GM23338 (cell line): Measurements from ENCODE around the gene ZP2. TPM values are rescaled to one million over a fixed set of nuclear protein-coding genes. Genes with fewer than 3 reads are reported as not detected.
"Not testable (repeated sequence)": the region's sequence is repeated elsewhere in the genome, so short reads cannot be mapped to it uniquely, and the experiment has no call there.

Source experiments
- ATAC-seq: fragments of 200-7000 bp; cut with Tn5 transposase; 3 replicates; pipeline ENCODE4 v1.9.1; 2020
- DNase-seq: peaks from one replicate; pipeline ENCODE4 v3.0.0-alpha.2; 2015; ENCODE audit warnings: low spot score
- H2AFZ ChIP-seq: fragments of 200-600 bp; sonication (generic); 2 replicates; pipeline ENCODE4 v1.8.0; 2016; ENCODE audit warnings: antibody characterized with exemption, mild to moderate bottlenecking, moderate library complexity
- H3F3A ChIP-seq: fragments of 200-600 bp; sonication (generic); replicated peaks from 2 replicates; pipeline ENCODE4 v1.8.0; 2017; ENCODE audit warnings: antibody characterized with exemption, mixed run types, low read depth
- H3K27ac ChIP-seq: fragments of 200-600 bp; sonication (generic); 2 replicates; pipeline ENCODE4 v1.6.1; 2016; ENCODE audit warnings: low read depth
- H3K27me3 ChIP-seq: fragments of 200-600 bp; sonication (generic); 2 replicates; pipeline ENCODE4 v1.8.0; 2016; ENCODE audit warnings: mild to moderate bottlenecking, mixed run types, moderate library complexity; ENCODE audit not compliant: insufficient read depth
- H3K36me3 ChIP-seq: fragments of 200-600 bp; sonication (generic); 2 replicates; pipeline ENCODE4 v1.8.0; 2016; ENCODE audit warnings: mild to moderate bottlenecking; ENCODE audit not compliant: insufficient read depth
- H3K4me1 ChIP-seq: fragments of 200-600 bp; sonication (generic); 2 replicates; pipeline ENCODE4 v1.8.0; 2016; ENCODE audit warnings: mild to moderate bottlenecking, moderate library complexity; ENCODE audit not compliant: insufficient read depth
- H3K4me2 ChIP-seq: fragments of 200-600 bp; sonication (generic); 2 replicates; pipeline ENCODE4 v1.7.1; 2017; ENCODE audit warnings: mixed run types
- H3K4me3 ChIP-seq: fragments of 200-600 bp; sonication (generic); 2 replicates; pipeline ENCODE4 v1.6.1; 2016; ENCODE audit warnings: mixed run types
- H3K79me2 ChIP-seq: fragments of 200-600 bp; sonication (generic); replicated peaks from 2 replicates; pipeline ENCODE4 v1.8.0; 2017; ENCODE audit warnings: mild to moderate bottlenecking; ENCODE audit not compliant: insufficient read depth
- H3K9me2 ChIP-seq: fragments of 200-600 bp; sonication (generic); 2 replicates; pipeline ENCODE4 v1.8.0; 2017; ENCODE audit not compliant: insufficient read depth
- H4K20me1 ChIP-seq: fragments of 200-600 bp; sonication (generic); replicated peaks from 2 replicates; pipeline ENCODE4 v1.8.0; 2017; ENCODE audit warnings: mild to moderate bottlenecking; ENCODE audit not compliant: insufficient read depth
- H3K27ac Mint-ChIP-seq: 2 replicates; pipeline ENCODE4 v1.8.0; 2020; ENCODE audit warnings: inconsistent platforms, mild to moderate bottlenecking, moderate library complexity, mixed read lengths
- H3K27me3 Mint-ChIP-seq: 3 replicates; pipeline ENCODE4 v1.8.0; 2022; ENCODE audit warnings: low read depth, mild to moderate bottlenecking, moderate library complexity, mixed read lengths, inconsistent platforms; ENCODE audit not compliant: insufficient read depth, poor library complexity
- H3K36me3 Mint-ChIP-seq: 3 replicates; pipeline ENCODE4 v1.8.0; 2021; ENCODE audit warnings: low read depth, mild to moderate bottlenecking, inconsistent platforms, moderate library complexity, mixed read lengths
- H3K4me1 Mint-ChIP-seq: 3 replicates; pipeline ENCODE4 v1.8.0; 2020; ENCODE audit warnings: mild to moderate bottlenecking, inconsistent platforms, mixed read lengths
- H3K4me3 Mint-ChIP-seq: 3 replicates; pipeline ENCODE4 v1.8.0; 2021; ENCODE audit warnings: moderate library complexity, mild to moderate bottlenecking, inconsistent platforms, mixed read lengths
- H3K9me3 Mint-ChIP-seq: 3 replicates; pipeline ENCODE4 v1.8.0; 2020; ENCODE audit warnings: moderate library complexity, mild to moderate bottlenecking, inconsistent platforms, mixed read lengths
- CREB1 ChIP-seq: fragments of 250-450 bp; sonication (Bioruptor Pico); IDR thresholded peaks from 2 replicates; pipeline ENCODE4 v1.5.0; 2020; ENCODE audit warnings: low read depth, mild to moderate bottlenecking, moderate library complexity
- CTCF ChIP-seq, 2 experiments: fragments of 200-600 bp in 1 of 2; sonication (generic) in 1 of 2; conservative IDR thresholded peaks; 2 replicates each; pipeline versions ENCODE4 v1.5.1 to v1.6.1; 2016 to 2017; ENCODE audit warnings: antibody characterized with exemption in 2 of 2, low read depth in 2 of 2, mild to moderate bottlenecking in 2 of 2, moderate library complexity in 1 of 2
- EZH2phosphoT487 ChIP-seq: fragments of 200-600 bp; sonication (generic); IDR thresholded peaks from one replicate; pipeline ENCODE4 v1.8.1; 2018; ENCODE audit warnings: antibody characterized with exemption; ENCODE audit not compliant: unreplicated experiment
- NANOG ChIP-seq: IDR thresholded peaks from 2 replicates; pipeline ENCODE4 v1.6.1; 2016; ENCODE audit warnings: antibody characterized with exemption, borderline replicate concordance
- POLR2AphosphoS5 ChIP-seq: IDR thresholded peaks from 2 replicates; pipeline ENCODE4 v1.6.1; 2016; ENCODE audit warnings: antibody characterized with exemption, low read depth
- polyA plus RNA-seq: library from polyadenylated mRNA; unstranded; fragments of >200 nt; fragmentation: Nextera tagmentation; extraction: Ambion mirVana; gene quantifications from 2 replicates; pipeline ENCODE4 v1.2.1, GENCODE V29; 2016
- total RNA-seq: library from RNA; depleted of rRNA; stranded (reverse); fragments of >200 nt; shearing (Covaris generic); gene quantifications from 2 replicates; pipeline ENCODE4 v1.2.3, GENCODE V29; 2014
- TF ChIP-seq, protein P1 (sequence below): fragments of 250-450 bp; sonication (Bioruptor Pico); IDR thresholded peaks from 2 replicates; pipeline ENCODE4 v1.5.0; 2020; ENCODE audit warnings: mild to moderate bottlenecking, moderate library complexity

The ZP2 gene
- total and polyA plus RNA-seq, 2 experiments from 2014 or later = not detected

DNA sequence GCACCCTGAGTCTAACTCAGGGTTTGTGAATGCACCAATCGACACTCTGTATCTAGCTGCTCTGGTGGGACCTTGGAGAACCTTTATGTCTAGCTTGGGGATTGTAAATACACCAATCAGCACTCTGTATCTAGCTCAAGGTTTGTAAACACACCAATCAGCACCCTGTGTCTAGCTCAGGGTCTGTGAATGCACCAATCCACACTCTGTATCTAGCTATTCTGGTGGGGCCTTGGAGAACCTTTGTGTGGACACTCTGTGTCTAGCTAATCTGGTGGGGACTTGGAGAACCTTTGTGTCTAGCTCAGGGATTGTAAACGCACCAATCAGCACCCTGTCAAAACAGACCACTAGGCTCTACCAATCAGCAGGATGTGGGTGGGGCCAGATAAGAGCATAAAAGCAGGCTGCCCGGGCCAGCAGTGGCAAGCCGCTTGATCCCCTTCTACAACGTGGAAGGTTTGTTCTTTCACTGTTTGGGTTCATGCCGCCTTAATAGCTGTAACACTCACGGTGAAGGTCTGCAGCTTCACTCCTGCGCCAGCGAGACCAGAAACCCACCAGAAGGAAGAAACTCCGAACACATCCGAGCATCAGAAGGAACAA, 58.1 kb downstream of the ZP2 start:
- H3K27ac Mint-ChIP-seq, H3K27ac ChIP-seq, ATAC-seq, H3K36me3 ChIP-seq, H2AFZ ChIP-seq, H3K4me3 Mint-ChIP-seq, H3K27me3 Mint-ChIP-seq, H3K79me2 ChIP-seq, H3K9me3 Mint-ChIP-seq, H3K4me1 Mint-ChIP-seq, H3K36me3 Mint-ChIP-seq, H3K9me2 ChIP-seq, H3K4me2 ChIP-seq, H3F3A ChIP-seq, H4K20me1 ChIP-seq, H3K4me1 ChIP-seq: not testable (repeated sequence)
- Histone ChIP-seq H3K27me3 (peaks cover 15% of the 10 kb centered on the region), H3K4me3 (peak overlapping the region; percentile 45; the same call in 1 of the 2 replicates)
- DNase-seq = peak; percentile 21

GRCh38 chr16:21152160-21153030, 59.0 kb downstream of the ZP2 start:
- TF ChIP-seq POLR2AphosphoS5 = peak; percentile 37; the same call in 1 of the 2 replicates
- not testable (repeated sequence) for H3K9me2 ChIP-seq, ATAC-seq, H3K36me3 ChIP-seq, H3K9me3 Mint-ChIP-seq, H3K27me3 Mint-ChIP-seq, H3K4me1 Mint-ChIP-seq, H3K36me3 Mint-ChIP-seq, H3K4me1 ChIP-seq, H3K79me2 ChIP-seq, H3K27me3 ChIP-seq, H3K27ac Mint-ChIP-seq, H3F3A ChIP-seq, H3K4me3 Mint-ChIP-seq, H3K27ac ChIP-seq, H4K20me1 ChIP-seq
- peak overlapping the region; percentile 98 for H2AFZ ChIP-seq
- peak overlapping the region; percentile 45 for H3K4me3 ChIP-seq
- peak; percentile 53 for DNase-seq
- H3K4me2 ChIP-seq = peak overlapping the region; percentile 74

GRCh38 chr16:21150375-21151001, 60.9 kb downstream of the ZP2 start, which contains the start of gene DNAH3:
TSS of gene DNAH3 (minus strand) at chr16:21150846. CDS start at chr16:21150319, 527 bp downstream.
- Mint-ChIP-seq H3K4me1 (no peaks in the 10 kb centered on the region), H3K4me3 (no peak within 1 kb of the TSS), H3K36me3 (no peaks in the 10 kb centered on the region; the same call in 2 of the 3 replicates), H3K27ac (no peak within 1 kb of the TSS), H3K27me3 (peaks cover 7% of the 10 kb centered on the region), H3K9me3 (no peaks in the 10 kb centered on the region; the same call in 2 of the 3 replicates)
- H3K79me2 ChIP-seq = no peaks in the 10 kb centered on the region
- H3K9me2 ChIP-seq = no peaks in the 10 kb centered on the region
- H3K27me3 ChIP-seq = peaks cover 5% of the 10 kb centered on the region
- 0 out of 2 replicates have a peak within 1 kb of the TSS, but pooled peaks have one; percentile 45 for H3K4me3 ChIP-seq
- H3K27ac ChIP-seq = no peak within 1 kb of the TSS
- H3K4me1 ChIP-seq = no peaks in the 10 kb centered on the region
- H3F3A ChIP-seq = no peaks in the 10 kb centered on the region
- no peaks in the 10 kb centered on the region for H3K36me3 ChIP-seq
- H4K20me1 ChIP-seq = no peaks in the 10 kb centered on the region
- H2AFZ ChIP-seq = peak within 1 kb of the TSS; percentile 98
- ATAC-seq (no peak), DNase-seq (no peak)
- H3K4me2 ChIP-seq = no peak within 1 kb of the TSS
- TF ChIP-seq CREB1 (CRISPR knock-in tag) = no peak
- TF ChIP-seq, protein P1, sequence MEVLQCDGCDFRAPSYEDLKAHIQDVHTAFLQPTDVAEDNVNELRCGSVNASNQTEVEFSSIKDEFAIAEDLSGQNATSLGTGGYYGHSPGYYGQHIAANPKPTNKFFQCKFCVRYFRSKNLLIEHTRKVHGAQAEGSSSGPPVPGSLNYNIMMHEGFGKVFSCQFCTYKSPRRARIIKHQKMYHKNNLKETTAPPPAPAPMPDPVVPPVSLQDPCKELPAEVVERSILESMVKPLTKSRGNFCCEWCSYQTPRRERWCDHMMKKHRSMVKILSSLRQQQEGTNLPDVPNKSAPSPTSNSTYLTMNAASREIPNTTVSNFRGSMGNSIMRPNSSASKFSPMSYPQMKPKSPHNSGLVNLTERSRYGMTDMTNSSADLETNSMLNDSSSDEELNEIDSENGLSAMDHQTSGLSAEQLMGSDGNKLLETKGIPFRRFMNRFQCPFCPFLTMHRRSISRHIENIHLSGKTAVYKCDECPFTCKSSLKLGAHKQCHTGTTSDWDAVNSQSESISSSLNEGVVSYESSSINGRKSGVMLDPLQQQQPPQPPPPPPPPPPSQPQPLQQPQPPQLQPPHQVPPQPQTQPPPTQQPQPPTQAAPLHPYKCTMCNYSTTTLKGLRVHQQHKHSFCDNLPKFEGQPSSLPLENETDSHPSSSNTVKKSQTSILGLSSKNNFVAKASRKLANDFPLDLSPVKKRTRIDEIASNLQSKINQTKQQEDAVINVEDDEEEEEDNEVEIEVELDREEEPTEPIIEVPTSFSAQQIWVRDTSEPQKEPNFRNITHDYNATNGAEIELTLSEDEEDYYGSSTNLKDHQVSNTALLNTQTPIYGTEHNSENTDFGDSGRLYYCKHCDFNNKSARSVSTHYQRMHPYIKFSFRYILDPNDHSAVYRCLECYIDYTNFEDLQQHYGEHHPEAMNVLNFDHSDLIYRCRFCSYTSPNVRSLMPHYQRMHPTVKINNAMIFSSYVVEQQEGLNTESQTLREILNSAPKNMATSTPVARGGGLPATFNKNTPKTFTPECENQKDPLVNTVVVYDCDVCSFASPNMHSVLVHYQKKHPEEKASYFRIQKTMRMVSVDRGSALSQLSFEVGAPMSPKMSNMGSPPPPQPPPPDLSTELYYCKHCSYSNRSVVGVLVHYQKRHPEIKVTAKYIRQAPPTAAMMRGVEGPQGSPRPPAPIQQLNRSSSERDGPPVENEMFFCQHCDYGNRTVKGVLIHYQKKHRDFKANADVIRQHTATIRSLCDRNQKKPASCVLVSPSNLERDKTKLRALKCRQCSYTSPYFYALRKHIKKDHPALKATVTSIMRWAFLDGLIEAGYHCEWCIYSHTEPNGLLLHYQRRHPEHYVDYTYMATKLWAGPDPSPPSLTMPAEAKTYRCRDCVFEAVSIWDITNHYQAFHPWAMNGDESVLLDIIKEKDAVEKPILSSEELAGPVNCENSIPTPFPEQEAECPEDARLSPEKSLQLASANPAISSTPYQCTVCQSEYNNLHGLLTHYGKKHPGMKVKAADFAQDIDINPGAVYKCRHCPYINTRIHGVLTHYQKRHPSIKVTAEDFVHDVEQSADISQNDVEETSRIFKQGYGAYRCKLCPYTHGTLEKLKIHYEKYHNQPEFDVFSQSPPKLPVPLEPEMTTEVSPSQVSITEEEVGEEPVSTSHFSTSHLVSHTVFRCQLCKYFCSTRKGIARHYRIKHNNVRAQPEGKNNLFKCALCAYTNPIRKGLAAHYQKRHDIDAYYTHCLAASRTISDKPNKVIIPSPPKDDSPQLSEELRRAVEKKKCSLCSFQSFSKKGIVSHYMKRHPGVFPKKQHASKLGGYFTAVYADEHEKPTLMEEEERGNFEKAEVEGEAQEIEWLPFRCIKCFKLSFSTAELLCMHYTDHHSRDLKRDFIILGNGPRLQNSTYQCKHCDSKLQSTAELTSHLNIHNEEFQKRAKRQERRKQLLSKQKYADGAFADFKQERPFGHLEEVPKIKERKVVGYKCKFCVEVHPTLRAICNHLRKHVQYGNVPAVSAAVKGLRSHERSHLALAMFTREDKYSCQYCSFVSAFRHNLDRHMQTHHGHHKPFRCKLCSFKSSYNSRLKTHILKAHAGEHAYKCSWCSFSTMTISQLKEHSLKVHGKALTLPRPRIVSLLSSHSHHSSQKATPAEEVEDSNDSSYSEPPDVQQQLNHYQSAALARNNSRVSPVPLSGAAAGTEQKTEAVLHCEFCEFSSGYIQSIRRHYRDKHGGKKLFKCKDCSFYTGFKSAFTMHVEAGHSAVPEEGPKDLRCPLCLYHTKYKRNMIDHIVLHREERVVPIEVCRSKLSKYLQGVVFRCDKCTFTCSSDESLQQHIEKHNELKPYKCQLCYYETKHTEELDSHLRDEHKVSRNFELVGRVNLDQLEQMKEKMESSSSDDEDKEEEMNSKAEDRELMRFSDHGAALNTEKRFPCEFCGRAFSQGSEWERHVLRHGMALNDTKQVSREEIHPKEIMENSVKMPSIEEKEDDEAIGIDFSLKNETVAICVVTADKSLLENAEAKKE (CRISPR knock-in tag) = no peak
- TF ChIP-seq POLR2AphosphoS5 = no peak
- TF ChIP-seq EZH2phosphoT487 = no peak
- no peak for TF ChIP-seq NANOG
- no peak for TF ChIP-seq CTCF (conservative IDR thresholded peaks at IDR 0.05; ENCODE audit: low read depth in 2 of 2)
